Stomach (tissue), 9 donors: ENCODE data around the gene CACNA1I. TPM values are rescaled to one million over a fixed set of nuclear protein-coding genes. Genes with fewer than 3 reads are reported as not detected.

Source experiments
- DNase-seq, 2 donors: peaks; one replicate each; pipeline versions ENCODE4 v3.0.0 to v3.0.0-alpha.2; 2013 to 2019
- H3K27ac ChIP-seq, 5 donors: fragments of 200-600 bp in 4 of 5; sonication (generic) in 4 of 5; one replicate each; pipeline ENCODE4 v1.5.1; 2013 to 2019; ENCODE audit warnings: mild to moderate bottlenecking in 1 of 5, moderate library complexity in 1 of 5
- H3K27me3 ChIP-seq, 3 donors: fragments of 200-600 bp; sonication (generic); one replicate each; pipeline ENCODE4 v1.5.1; 2017 to 2019; ENCODE audit warnings: mixed run types in 1 of 3
- H3K36me3 ChIP-seq, 4 donors: fragments of 200-600 bp; sonication (generic); 1 replicate in 3 of 4; 2 replicates in 1 of 4; pipeline ENCODE4 v1.5.1; 2016 to 2019
- H3K4me1 ChIP-seq, 4 donors: fragments of 200-600 bp; sonication (generic); one replicate each; pipeline ENCODE4 v1.5.1; 2016 to 2019
- H3K4me3 ChIP-seq, 4 donors: fragments of 200-600 bp; sonication (generic) in 3 of 4; one replicate each; pipeline ENCODE4 v1.5.1; 2016 to 2019; ENCODE audit warnings: mild to moderate bottlenecking in 1 of 4
- H3K9me3 ChIP-seq, 4 donors: fragments of 200-600 bp; sonication (generic); one replicate each; pipeline ENCODE4 v1.5.1; 2016 to 2019
- CTCF ChIP-seq, 7 experiments: fragments of 450-650 bp in 4 of 7; fragments of 200-600 bp in 3 of 7; sonication (generic) in 3 of 7; IDR thresholded peaks; one replicate each; pipeline ENCODE4 v1.5.1; 2016 to 2019; ENCODE audit warnings: antibody characterized with exemption in 7 of 7, control low read depth in 2 of 7, mild to moderate bottlenecking in 1 of 7
- EP300 ChIP-seq: sonication (generic); formaldehyde crosslinking; IDR thresholded peaks from one replicate; pipeline ENCODE4 v1.6.1; 2017; ENCODE audit warnings: antibody characterized with exemption
- POLR2A ChIP-seq, 4 donors: fragments of 450-650 bp; IDR thresholded peaks; one replicate each; pipeline ENCODE4 v1.6.1; 2016; ENCODE audit warnings: antibody characterized with exemption in 4 of 4, control low read depth in 2 of 4, mild to moderate bottlenecking in 1 of 4, moderate library complexity in 1 of 4
- POLR2AphosphoS5 ChIP-seq, 3 donors: sonication (generic); formaldehyde crosslinking; IDR thresholded peaks; one replicate each; pipeline ENCODE4 v1.6.1; 2016; ENCODE audit warnings: antibody characterized with exemption in 3 of 3
- WGBS, 5 donors: extraction: QIAGEN DNeasy Blood & Tissue Kit in 3 of 5; methylation state at CpG; one replicate each; pipeline versions ENCODE4 v1.1.5 to v1.1.7; 2013 to 2018; 5-methylcytosine and 5-hydroxymethylcytosine counted together
- intact Hi-C: fragments of 100-400 bp; cut with DNase I; formaldehyde crosslinking; loops from one replicate; pipeline ENCODE4 v1.15.1; 2023; ENCODE audit warnings: low total_unique reads
- polyA plus RNA-seq, 3 donors: library from polyadenylated mRNA; stranded (reverse); fragments of 200-250 nt; gene quantifications; one replicate each; pipeline ENCODE4 v1.2.3, GENCODE V29; 2013
- total RNA-seq, 5 donors: library from RNA; depleted of rRNA; stranded (reverse); fragments of >200 nt; gene quantifications; one replicate each; pipeline versions ENCODE4 v1.1.0 to v1.2.3, GENCODE V29; 2014 to 2016
- donor health status: healthy with polysubstance abuse.
- donor health status: Bipolar disorder and iron deficiency.
- donor health status: healthy.

The CACNA1I gene
- total and polyA plus RNA-seq, 8 donors = 0.06 to 4.0 (median 0.22) TPM; not detected in 2

- 33 to 45% (median 44%) methylated on average over 2 of the region's 2 CpGs for WGBS, 5 donors
- no peaks in the 10 kb centered on the region for H3K9me3 ChIP-seq
- intact Hi-C loops = loop anchor here (5.0 kb wide), 1 partner anchor 489 kb away; no protein-coding TSS in a partner anchor
Observed at GRCh38 chr22:39537975-39538374, 32.6 kb upstream of the CACNA1I start.

GRCh38 chr22:39543095-39543494 lies 27.5 kb upstream of the CACNA1I start:
- Histone ChIP-seq H3K9me3 (no peaks in the 10 kb centered on the region), H3K4me3 (no peak overlapping the region), H3K27ac (no peak overlapping the region), H3K4me1 (peaks cover 0 to 11% (median 6%) of the 10 kb centered on the region in 4 donors), H3K36me3 (no peaks in the 10 kb centered on the region), H3K27me3 (peaks cover 0 to 63% (median 25%) of the 10 kb centered on the region in 3 donors)
- DNase-seq = peak in 1 of 2 donors; percentile 55
- 16 to 25% (median 21%) methylated on average over 11 of the region's 11 CpGs for WGBS, 5 donors
- no peak for TF ChIP-seq EP300
- no peak for TF ChIP-seq POLR2A (IDR thresholded peaks at IDR 0.05)
- TF ChIP-seq CTCF (IDR thresholded peaks at IDR 0.05) = no peak
- TF ChIP-seq POLR2AphosphoS5 (IDR thresholded peaks at IDR 0.05) = no peak
- intact Hi-C loops = no loop called here

More at GRCh38 chr22:39537975-39538374, 32.6 kb upstream of the CACNA1I start:
- TF ChIP-seq POLR2A (IDR thresholded peaks at IDR 0.05) = no peak
- TF ChIP-seq POLR2AphosphoS5 (IDR thresholded peaks at IDR 0.05) = no peak
- no peak for TF ChIP-seq EP300
- TF ChIP-seq CTCF (IDR thresholded peaks at IDR 0.05) = no peak
- no peak for DNase-seq
- H3K4me3 ChIP-seq = no peak overlapping the region
- H3K4me1 ChIP-seq = peaks cover 5 to 15% (median 14%) of the 10 kb centered on the region in 4 donors
- H3K36me3 ChIP-seq = no peaks in the 10 kb centered on the region
- peaks cover 0 to 13% (median 0%) of the 10 kb centered on the region in 3 donors for H3K27me3 ChIP-seq
- no peak overlapping the region for H3K27ac ChIP-seq

GRCh38 chr22:39545386-39546365 lies 24.9 kb upstream of the CACNA1I start:
- intact Hi-C loops = no loop called here
- peak in 1 of 2 donors; percentile 88 for DNase-seq

More at GRCh38 chr22:39545386-39546365, 24.9 kb upstream of the CACNA1I start:
- Histone ChIP-seq H3K4me1 (peaks cover 0 to 11% (median 6%) of the 10 kb centered on the region in 4 donors), H3K36me3 (no peaks in the 10 kb centered on the region), H3K9me3 (no peaks in the 10 kb centered on the region), H3K27ac (no peak overlapping the region), H3K4me3 (no peak overlapping the region), H3K27me3 (peaks cover 0 to 89% (median 42%) of the 10 kb centered on the region in 3 donors)
- 26 to 32% (median 30%) methylated on average over 39 of the region's 39 CpGs for WGBS, 5 donors
- TF ChIP-seq EP300 = no peak
- no peak for TF ChIP-seq POLR2AphosphoS5 (IDR thresholded peaks at IDR 0.05)
- TF ChIP-seq POLR2A (IDR thresholded peaks at IDR 0.05) = no peak
- no peak for TF ChIP-seq CTCF (IDR thresholded peaks at IDR 0.05)
